ENCODE results near the gene EFCAB6.

EFCAB6 gene

DNA sequence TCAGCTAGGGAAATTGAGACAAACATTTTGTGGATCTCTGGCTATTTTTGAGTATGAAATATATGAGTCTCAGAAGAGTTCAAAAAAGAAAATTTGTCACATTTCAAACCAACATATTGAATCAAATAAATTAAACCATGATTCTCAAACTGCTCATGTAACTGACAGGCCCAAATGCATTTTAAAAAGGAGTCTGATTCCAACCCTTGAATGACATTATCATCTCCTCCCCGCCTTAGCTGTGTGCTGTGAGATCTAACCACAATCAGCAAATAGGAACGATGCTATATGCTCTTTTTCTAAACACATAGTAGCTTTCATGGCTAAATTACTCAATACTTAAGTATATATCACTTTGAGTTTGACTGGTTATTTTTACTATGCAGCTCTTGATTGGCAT is 57.1 kb downstream of the EFCAB6 start:
- FAIRE-seq (no peak), DNase-seq (ENCODE audit: extremely low spot score, insufficient read length, low read depth) (no peak)

GRCh38 chr22:43754176-43754575 is 57.9 kb downstream of the EFCAB6 start:
- DNase-seq (ENCODE audit: extremely low spot score, insufficient read length, low read depth) (no peak), FAIRE-seq (no peak)

DNA sequence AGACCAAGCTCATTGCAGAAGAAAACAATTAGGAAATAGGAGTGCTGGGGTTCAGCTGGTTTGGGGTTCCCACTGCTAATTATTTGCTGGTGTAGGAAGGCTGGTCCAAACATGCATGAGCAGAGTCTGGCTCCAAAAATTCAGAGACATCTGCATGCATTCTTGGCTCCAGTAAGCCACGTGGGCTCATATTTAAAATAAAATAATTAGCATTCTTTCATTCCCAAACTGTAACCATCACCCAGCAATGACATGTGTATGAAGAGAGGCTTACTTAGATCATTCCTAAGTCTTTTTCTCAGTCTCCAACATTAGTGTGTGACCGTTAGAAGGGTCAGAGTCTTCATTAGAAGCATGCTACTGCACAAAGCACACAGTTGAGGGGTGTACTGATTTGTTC is 58.4 kb downstream of the EFCAB6 start:
- no peak for DNase-seq (ENCODE audit: extremely low spot score, insufficient read length, low read depth)
- FAIRE-seq, result no peak

DNA sequence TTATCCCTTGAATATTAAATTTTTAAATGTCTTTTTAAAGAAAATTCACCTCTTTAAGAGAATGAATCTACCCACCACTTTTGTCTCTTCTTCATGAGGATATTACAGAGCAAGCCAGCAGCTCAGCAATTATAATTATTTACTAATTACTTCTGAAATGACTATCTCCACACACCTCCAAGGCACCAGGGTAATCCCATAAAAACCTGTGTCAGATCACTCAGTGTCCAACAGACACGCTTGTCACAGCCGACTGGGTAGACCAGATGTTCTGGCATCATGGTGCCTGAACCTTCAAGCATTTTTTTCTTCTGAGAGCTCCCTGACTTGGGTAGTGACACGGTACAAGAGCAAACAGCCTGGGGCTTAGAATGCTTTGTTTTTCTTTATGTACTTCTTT is 61.4 kb downstream of the EFCAB6 start:
- FAIRE-seq (peak; percentile 62), DNase-seq (ENCODE audit: extremely low spot score, insufficient read length, low read depth) (peak; percentile 15)

DNA sequence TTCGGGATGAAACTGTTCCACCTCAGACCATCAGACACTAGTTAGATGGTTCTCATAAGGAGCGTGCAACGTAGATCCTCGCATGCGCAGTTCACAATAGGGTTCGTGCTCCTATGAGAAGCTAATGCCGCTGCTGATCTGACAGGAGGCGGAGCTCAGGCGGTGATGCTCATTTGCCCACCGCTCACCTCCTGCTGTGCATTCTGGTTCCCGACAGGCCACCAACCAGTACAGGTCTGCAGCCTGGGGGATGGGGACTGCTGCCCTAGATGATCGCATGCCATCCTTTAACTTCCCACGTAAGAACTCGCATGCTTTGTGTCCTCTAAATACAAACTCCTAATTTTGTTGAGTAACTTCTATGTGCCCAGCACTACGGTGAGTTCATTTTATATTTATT is 62.6 kb downstream of the EFCAB6 start:
- no peak for FAIRE-seq
- DNase-seq (ENCODE audit: extremely low spot score, insufficient read length, low read depth), result no peak

DNA sequence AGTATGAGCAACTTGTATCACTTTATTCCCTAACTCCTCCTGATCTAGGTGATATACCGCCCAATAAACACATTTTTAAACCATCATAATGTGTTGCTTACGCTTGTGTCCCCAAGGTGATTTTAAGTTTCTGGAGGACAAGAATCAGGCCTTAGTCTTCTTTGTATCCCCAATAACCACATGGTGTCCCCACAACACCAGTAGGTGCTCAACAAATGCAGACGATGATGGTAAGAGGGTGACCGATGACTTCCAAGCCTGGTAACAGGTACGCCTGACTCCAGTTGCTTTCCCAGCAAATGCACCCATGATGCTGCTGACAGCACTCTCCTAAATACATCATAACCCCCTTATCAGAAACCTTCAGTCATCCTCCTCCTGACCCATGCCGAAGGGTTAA is 64.2 kb downstream of the EFCAB6 start:
- no peak for FAIRE-seq
- DNase-seq (ENCODE audit: extremely low spot score, insufficient read length, low read depth), result no peak

DNA sequence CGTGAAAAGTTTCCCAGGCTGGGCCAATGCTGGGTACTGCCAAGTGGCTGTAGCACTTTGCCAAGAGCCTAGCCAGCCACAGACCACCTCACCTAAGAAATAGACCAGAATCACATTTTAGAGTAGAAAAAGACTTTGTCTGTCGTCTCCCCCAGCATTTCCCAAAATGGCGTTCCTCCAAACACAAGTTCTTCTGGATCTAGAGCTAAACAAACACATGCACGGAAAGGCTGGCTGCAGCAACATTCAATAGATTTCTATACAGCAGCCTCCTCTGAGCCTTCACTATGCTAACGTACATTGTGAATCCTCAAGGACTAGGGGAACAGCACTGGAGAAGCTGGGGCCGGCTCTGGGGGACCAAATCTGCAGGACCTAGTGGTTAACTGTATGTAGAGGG is 65.0 kb downstream of the EFCAB6 start:
- no peak for DNase-seq (ENCODE audit: extremely low spot score, insufficient read length, low read depth)
- no peak for FAIRE-seq

- no peak for DNase-seq (ENCODE audit: extremely low spot score, insufficient read length, low read depth)
- FAIRE-seq, result no peak
Observed at GRCh38 chr22:43745783-43746356, 66.2 kb downstream of the EFCAB6 start.

DNA sequence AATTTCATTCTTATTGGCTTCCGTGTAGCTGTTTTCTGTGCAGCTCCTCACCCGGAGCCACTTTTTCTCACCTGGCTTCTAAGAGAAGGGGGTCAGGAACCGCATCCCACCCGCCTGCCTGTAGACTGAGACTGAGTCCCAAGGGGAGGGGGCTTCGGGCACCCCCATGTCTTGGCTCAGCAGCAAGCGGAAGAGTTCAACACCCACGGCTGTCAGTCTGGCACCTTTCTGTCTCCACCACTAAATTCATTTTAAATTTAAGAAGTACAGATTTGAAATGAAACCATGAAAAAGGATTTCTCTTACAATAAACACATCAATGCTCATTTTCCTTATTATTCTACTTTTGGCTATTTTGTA is 66.7 kb downstream of the EFCAB6 start:
- no peak for FAIRE-seq
- DNase-seq (ENCODE audit: extremely low spot score, insufficient read length, low read depth), result no peak

GRCh38 chr22:43744700-43745410 is 67.2 kb downstream of the EFCAB6 start:
- FAIRE-seq (no peak), DNase-seq (ENCODE audit: extremely low spot score, insufficient read length, low read depth) (no peak)

GRCh38 chr22:43743929-43744643 is 68.0 kb downstream of the EFCAB6 start:
- FAIRE-seq (peak; percentile 65), DNase-seq (ENCODE audit: extremely low spot score, insufficient read length, low read depth) (no peak)

DNA sequence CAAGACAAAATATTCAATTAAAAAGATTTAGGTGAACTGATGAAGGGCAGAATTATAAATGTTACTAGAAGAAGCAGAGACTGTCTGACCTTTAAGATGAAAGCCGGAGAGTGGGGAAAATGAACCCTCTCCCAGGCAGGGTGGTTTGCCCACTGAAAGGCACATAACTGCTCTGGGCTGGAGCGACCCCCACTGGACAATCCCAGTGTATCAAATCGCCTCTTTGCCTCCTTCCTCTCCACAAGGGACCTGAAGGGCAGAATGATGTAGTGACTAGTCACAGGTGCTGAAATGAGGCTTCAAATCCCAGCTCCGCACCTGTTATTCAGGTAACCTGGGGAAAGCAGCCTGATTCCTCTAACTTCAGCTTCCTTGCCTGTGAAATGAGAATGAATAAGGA is 69.0 kb downstream of the EFCAB6 start:
- DNase-seq (ENCODE audit: extremely low spot score, insufficient read length, low read depth), result no peak
- FAIRE-seq, result no peak

- no peak for DNase-seq (ENCODE audit: extremely low spot score, insufficient read length, low read depth)
Observed at GRCh38 chr22:43742154-43742950, 69.8 kb downstream of the EFCAB6 start.

GRCh38 chr22:43740587-43741270 is 71.4 kb downstream of the EFCAB6 start:
- FAIRE-seq (no peak), DNase-seq (ENCODE audit: extremely low spot score, insufficient read length, low read depth) (no peak)

More at GRCh38 chr22:43742154-43742950, 69.8 kb downstream of the EFCAB6 start:
- FAIRE-seq, result no peak

- DNase-seq (ENCODE audit: extremely low spot score, insufficient read length, low read depth) (no peak), FAIRE-seq (no peak)
Observed at GRCh38 chr22:43739851-43740379, 72.2 kb downstream of the EFCAB6 start.

GRCh38 chr22:43737150-43737828 is 74.8 kb downstream of the EFCAB6 start:
- no peak for FAIRE-seq
- DNase-seq (ENCODE audit: extremely low spot score, insufficient read length, low read depth), result no peak

DNA sequence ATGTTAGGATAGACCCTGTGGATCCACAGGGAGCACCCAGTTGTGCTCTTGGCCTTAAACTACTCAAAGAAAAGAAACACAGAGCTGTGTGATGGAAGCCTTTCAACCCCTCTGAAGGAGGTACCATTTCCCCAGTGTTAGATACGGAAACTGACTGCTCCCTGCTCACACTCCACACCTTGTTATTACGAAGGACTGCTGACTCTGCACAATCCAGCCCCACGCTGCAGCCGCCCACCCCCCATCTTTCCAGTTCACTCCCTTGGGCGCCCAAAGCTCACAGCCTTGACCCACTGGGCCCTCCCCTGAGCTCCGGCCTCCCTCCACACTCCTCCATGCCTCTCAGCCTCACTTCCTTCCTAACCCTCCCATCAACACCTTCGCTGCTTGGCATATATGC is 75.5 kb downstream of the EFCAB6 start:
- DNase-seq (ENCODE audit: extremely low spot score, insufficient read length, low read depth), result no peak
- FAIRE-seq, result no peak

- no peak for FAIRE-seq
Observed at GRCh38 chr22:43734370-43735150, 77.5 kb downstream of the EFCAB6 start.

DNA sequence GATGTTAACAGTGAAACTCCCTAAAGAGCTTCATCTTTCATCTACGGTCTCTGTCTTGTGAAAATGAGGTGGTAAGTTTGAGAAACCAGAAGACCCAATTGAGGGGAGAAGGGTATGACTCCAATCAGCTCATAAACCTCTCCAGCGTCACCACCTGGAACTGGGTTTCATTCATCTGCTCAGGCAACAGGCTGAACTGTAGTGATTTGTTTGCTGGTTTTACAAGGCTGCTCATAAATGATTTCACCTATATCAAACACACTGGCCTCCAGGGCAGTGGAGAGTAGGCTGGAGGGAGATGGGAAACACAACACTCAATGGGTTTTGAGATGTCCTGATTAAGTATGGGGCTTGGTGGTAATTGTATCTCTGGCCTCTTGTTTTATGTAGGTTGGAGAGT is 79.0 kb downstream of the EFCAB6 start:
- DNase-seq (ENCODE audit: extremely low spot score, insufficient read length, low read depth), result no peak
- no peak for FAIRE-seq

More at GRCh38 chr22:43734370-43735150, 77.5 kb downstream of the EFCAB6 start:
- DNase-seq (ENCODE audit: extremely low spot score, insufficient read length, low read depth), result no peak

All from GM18507 (cell line).